GM10248 (cell line): Measurements from ENCODE around the gene BIVM.

Experiments used
- CTCF ChIA-PET: fragments of 300-600 bp; sonication (Branson Sonifier 250); formaldehyde crosslinking; extraction: SDS; loops from one replicate; lab custom pipeline; 2021; ENCODE audit warnings: antibody characterized with exemption; lab: Yijun Ruan, JAX
- POLR2A ChIA-PET: fragments of 350-650 bp; sonication (Branson Sonifier 250); formaldehyde crosslinking; extraction: SDS; loops from one replicate; lab custom pipeline; 2020; ENCODE audit warnings: antibody characterized with exemption; lab: Yijun Ruan, JAX
- DNase-seq: peaks from one replicate; pipeline ENCODE4 v3.0.0; 2012; ENCODE audit errors: extremely low spot score
- TF ChIP-seq, protein P1 (sequence below): IDR thresholded peaks from 2 replicates; pipeline ENCODE4 v1.5.1; 2012; ENCODE audit warnings: mild to moderate bottlenecking, low read depth; ENCODE audit errors: extremely low read depth, missing control alignments, control extremely low read depth

Gene BIVM

DNA sequence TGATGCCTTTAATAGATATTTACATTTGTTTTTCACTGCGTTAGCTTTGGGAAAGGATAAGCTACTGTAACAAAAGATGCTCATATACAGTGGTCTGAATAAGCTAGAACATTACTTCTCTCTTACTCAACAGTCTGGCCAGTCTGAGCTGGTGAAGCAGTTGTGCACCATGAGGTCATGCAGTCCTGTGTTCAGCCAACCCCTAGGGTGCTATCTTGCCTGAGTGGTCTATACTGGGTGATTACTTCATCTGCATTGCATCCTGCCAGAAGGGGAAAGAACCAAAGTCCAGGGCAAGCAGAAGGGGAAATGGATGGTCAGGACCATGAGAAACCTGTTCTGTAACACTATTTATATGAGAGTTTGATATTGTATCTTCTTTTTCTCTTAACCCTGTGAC, 78.4 kb downstream of the BIVM start:
- TF ChIP-seq, protein P1, sequence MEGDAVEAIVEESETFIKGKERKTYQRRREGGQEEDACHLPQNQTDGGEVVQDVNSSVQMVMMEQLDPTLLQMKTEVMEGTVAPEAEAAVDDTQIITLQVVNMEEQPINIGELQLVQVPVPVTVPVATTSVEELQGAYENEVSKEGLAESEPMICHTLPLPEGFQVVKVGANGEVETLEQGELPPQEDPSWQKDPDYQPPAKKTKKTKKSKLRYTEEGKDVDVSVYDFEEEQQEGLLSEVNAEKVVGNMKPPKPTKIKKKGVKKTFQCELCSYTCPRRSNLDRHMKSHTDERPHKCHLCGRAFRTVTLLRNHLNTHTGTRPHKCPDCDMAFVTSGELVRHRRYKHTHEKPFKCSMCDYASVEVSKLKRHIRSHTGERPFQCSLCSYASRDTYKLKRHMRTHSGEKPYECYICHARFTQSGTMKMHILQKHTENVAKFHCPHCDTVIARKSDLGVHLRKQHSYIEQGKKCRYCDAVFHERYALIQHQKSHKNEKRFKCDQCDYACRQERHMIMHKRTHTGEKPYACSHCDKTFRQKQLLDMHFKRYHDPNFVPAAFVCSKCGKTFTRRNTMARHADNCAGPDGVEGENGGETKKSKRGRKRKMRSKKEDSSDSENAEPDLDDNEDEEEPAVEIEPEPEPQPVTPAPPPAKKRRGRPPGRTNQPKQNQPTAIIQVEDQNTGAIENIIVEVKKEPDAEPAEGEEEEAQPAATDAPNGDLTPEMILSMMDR, result no peak
- ChIA-PET POLR2A (no interaction called here), CTCF (interaction anchor here (1.0 to 1.3 kb wide), 3 partner anchors 18 to 286 kb away, joined by 3 to 4 read pairs (median 3); no protein-coding TSS in a partner anchor)
- DNase-seq, result no peak

DNA sequence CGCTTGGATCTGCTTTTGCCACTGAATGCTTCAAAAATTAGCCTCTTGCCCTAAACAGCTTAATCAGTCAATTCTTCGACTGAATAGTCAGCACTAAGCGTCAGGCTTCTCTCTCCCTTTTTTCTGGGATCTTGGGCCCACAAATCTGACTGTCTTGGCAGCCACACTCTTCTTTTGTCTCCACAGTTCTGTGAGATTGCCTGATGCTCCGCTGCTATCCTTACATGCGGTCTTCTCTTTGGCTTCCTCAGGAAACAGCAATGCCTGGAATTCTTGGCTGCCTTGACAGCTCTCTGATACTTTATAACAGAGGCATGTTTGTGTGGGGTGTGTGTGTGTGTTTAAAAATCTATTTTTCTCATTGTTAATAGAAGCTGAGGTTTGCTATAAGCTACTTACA, 79.6 kb downstream of the BIVM start:
- POLR2A ChIA-PET, result no interaction called here

DNA sequence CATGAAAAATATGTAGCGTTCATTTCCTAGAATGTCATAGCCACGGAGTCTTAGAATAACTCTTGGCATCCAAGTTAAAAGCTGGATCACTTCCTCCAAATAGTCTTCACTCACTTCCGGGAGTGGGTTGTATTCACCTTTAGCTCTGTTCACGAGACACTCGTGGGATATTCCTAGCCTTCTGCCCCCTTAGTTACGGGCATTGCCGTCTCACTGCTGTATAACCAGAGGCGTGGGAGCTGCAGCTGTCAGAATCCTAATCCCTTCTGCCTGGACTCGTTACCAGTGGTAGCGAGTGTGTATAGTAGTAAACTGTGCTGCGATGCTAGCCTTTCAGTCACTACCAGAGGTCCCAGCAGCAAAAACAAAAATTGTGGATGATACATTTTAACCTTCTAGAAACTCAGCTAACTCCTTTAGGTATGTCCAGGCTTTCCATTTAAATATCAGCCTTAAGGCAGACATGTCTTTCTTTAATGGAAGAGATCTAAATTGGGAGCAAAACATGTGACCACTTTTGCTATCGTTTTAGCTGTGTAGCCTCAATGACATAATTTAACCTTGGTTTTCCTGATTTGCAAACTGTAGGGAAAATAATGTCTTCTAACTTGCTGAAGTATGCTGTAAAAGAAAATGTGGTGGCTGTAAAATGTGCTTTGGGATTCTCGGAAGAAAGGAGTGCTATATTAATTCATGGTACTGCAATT, 81.0 kb downstream of the BIVM start:
- ChIA-PET CTCF (interaction anchor here (1.1 to 2.3 kb wide), 2 partner anchors 9 to 22 kb away, joined by 3 to 19 read pairs; no protein-coding TSS in a partner anchor), POLR2A (no interaction called here)
- TF ChIP-seq, protein P1, result no peak
- DNase-seq, result no peak

More for the DNA sequence above, 79.6 kb downstream of the BIVM start:
- CTCF ChIA-PET, result interaction anchor here (1.5 kb wide), 1 partner anchor 8 kb away, joined by 5 read pairs; no protein-coding TSS in a partner anchor
- DNase-seq, result no peak
- TF ChIP-seq, protein P1, result no peak

DNA sequence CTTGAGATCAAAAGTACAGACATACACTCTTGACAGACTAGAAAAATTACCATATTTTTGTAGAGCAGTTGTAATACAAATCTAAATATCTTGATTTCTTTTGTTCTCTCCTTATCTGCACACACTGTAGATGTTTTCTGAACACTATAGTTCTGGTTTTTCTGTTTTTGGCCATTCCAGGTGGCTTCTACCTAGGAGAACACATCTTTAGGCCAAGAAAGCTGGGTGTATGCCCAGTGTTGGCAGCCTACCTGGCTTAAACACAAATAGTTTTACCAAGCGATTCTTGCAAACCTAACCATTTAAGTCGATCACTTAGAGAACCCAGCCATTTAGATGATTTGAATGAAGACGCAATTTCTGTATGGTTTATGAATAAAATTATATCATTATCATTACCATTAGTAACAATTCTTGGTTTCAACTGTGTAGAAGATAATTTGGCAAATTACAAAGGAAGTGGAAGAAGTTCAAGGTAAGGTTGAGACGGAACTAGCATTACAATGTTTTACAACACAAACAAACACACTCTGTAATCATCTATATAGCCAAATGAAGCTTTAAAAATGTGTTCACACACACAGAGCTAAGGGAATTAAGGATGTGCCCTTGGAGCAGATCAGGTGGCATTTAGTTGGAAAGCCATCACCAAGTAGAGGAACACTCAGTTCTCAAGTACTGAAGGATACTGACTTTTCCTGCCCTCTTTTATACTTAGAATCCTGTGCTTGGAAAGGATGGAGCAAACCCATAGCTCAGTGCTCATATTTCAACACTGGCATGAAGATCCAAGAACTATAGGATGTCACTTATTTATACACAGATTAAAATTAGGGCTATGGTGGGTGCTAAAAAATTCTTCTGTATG, 83.1 kb downstream of the BIVM start:
- CTCF ChIA-PET, result interaction anchor here (0.8 to 1.2 kb wide), 2 partner anchors 11 to 194 kb away, joined by 3 read pairs; no protein-coding TSS in a partner anchor
- POLR2A ChIA-PET, result no interaction called here

More for the DNA sequence above, 83.1 kb downstream of the BIVM start:
- DNase-seq, result no peak
- TF ChIP-seq, protein P1, result no peak
